ENCODE data around the gene EEF1AKMT2.
"Not testable (repeated sequence)": the region's sequence is repeated elsewhere in the genome, so short reads cannot be mapped to it uniquely, and the experiment has no call there.

Gene EEF1AKMT2

GRCh38 chr10:124791547-124792348 lies at the start of gene EEF1AKMT2:
Gene EEF1AKMT2, minus strand, starts transcription at chr10:124791887. Its CDS starts 54 bp downstream, at chr10:124791833.
- peak; percentile 81 for DNase-seq

DNA sequence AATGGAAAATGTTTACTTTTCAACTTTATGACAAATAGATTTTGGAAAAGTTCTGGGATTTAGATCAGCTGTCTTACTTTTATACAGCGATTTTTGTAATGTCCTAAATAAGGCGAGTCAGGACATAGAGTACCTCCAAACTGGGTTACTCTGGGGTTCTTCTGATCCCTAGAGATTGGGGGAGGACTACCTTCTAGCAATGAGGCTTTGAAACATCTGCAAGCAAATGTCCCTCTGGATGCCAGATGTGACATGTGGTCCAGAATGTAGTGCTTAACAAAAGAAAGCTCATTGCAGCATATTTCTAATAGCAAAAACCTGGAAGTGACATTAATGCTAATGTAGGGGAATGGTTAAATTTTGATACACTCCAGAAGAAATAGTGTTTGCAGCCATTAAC lies 46.0 kb upstream of the EEF1AKMT2 start:
- DNase-seq, result no peak

GRCh38 chr10:124831116-124831515 lies 39.4 kb upstream of the EEF1AKMT2 start:
- DNase-seq, result no peak

GRCh38 chr10:124830445-124830844 lies 38.8 kb upstream of the EEF1AKMT2 start:
- DNase-seq, result no peak

DNA sequence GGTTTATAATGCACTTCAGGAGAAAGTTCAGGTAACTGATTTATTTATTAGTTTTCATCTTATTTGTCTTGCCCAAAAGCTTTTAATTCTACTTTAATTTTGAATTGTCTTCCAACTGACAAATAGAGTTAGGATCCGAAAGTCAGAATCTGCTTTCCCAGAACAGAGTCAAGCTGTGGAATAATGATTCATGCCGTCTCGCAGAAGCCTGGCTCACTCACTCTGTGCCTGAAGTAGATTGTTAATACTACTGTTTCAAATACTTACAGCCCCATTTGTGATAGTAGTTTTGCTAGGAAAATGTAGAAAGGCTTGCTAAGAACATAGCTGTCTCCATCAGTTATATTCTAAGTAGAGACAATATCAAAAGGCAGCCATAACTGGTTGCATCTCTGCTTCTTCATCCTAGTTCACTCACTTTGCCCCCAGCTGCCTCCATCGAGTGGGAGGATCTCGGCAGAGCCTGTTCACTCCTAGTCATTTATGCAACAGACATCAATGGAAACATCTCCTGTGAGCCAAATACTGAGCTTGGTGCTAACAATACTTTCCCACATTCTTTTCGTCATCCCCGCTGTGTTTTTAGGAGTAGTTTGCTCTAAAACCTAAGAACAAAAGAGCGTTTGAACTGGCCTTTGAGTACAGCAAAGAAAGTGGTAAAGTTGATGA lies 37.9 kb upstream of the EEF1AKMT2 start:
- no peak for DNase-seq

- DNase-seq, result no peak
Observed at GRCh38 chr10:124827474-124827873, 35.8 kb upstream of the EEF1AKMT2 start.

DNA sequence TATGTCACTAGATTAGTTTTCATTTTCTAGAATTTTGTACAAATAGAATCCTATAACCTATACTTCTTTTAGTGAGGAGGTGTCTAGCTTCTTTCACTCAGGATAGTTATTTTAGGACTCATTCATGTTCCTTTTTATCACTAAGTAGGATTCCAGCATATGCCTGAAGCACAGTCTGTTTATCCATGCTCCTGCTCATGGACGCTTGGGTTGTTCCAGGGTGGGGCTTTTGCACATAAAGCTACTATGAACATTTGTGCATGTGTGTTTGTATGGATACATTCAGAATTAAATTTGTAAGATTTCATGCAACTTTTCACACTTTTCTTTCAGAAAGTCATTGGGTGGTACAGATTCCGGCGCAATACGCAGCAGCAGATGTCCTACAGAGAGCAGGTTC lies 34.6 kb upstream of the EEF1AKMT2 start:
- no peak for DNase-seq

GRCh38 chr10:124825702-124826101 lies 34.0 kb upstream of the EEF1AKMT2 start:
- DNase-seq, result no peak

DNA sequence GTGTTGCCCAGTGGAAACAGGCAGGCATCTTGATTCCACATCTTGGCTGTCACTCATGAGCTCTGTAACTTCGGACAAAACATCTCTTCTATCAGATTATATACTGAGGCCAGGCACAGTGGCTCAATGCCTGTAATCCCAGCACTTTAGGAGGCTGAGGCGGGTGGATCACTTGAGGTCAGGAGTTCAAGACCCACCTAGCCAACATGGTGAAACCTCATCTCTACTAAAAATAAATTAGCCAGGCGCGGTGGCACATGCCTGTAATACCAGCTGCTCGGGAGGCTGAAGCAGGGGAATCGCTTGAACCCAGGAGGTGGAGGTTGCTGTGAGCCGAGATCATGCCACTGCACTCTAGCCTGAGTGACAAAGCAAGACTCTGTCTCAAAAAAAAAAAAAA lies 33.2 kb upstream of the EEF1AKMT2 start:
- DNase-seq, result not testable (repeated sequence)

DNA sequence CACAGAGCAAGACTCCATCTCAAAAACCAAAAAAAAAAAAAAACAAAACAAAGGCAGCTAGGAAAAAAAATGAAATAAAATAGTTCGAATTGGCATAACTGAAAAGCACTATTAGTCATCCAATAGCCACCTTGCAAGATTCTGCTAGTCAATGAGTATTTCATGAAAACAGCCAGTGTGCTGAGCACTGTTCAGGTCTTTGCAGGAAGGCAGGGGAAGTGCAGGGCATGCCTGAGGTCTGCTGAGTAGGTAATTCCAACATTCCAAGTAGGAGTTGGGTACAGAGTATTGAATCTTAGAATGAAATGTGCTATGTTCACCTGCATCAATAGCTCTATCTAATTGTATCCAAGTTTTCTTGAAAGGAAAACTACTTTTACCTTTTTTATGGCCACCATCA lies 32.8 kb upstream of the EEF1AKMT2 start:
- no peak for DNase-seq

GRCh38 chr10:124821520-124821919 lies 29.8 kb upstream of the EEF1AKMT2 start:
- DNase-seq, result no peak

GRCh38 chr10:124820121-124820520 lies 28.4 kb upstream of the EEF1AKMT2 start:
- DNase-seq, result no peak

- no peak for DNase-seq
Observed at GRCh38 chr10:124802313-124802675, 10.6 kb upstream of the EEF1AKMT2 start.

DNA sequence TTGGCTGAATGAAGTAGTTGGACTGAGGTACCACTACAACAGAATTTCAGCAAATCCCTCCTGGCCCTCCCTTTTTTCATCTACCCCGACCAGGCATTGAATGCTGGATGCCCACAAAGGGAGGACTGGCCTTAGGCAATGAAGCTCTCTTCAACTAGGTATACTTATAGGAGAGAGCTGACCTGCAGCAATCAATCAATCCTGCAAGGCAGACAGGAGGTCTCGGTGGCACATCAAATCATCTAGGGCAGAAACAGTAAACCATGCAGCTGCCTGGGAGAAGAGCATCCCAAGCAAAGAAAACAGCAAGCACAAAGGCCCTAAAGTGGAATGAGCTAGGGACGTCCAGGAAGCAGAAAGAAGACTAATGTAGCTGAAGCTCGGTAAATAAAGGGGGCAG lies 7.5 kb upstream of the EEF1AKMT2 start:
- DNase-seq, result no peak

GRCh38 chr10:124798781-124799180 lies 7.1 kb upstream of the EEF1AKMT2 start:
- no peak for DNase-seq

DNA sequence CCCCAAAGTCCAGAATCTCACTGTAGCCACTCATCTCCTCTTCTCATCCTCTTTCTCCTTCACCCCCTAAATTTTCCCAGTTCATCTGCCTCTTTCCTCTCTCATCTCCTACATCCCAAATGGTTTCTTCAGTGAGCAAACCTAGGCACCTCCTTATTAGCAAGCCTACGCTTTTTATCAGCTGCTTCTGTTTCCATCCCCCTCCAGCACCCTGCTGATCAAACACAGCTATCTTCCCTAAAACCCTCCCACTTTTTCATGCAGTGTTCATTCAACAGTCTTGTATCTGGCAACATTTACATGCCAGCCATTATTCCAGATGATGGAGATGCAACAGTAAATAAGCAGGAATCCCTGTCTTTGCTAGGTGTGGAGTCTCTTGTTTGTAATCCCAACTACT lies 6.7 kb upstream of the EEF1AKMT2 start:
- DNase-seq, result no peak

GRCh38 chr10:124792998-124793352 lies 1.3 kb upstream of the EEF1AKMT2 start:
- no peak for DNase-seq

DNA sequence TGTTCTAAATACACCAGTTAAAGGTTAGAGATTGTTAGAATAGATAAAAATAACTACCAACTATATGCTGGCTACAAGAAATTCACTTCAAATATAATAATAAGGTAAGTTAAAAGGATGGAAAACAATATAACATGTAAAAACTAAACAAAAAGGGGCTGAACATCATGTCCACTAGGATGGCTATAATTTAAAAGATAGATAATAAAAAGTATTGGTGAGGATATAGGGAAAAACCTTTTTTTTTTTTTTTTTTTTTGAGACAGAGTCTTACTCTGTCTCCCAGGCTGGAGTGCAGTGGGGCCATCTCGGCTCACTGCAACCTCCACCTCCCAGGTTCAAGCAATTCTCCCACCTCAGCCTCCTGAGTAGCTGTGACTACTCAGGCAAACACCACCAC lies 8.8 kb downstream of the EEF1AKMT2 start:
- not testable (repeated sequence) for DNase-seq

GRCh38 chr10:124768791-124769190 lies 22.9 kb downstream of the EEF1AKMT2 start:
- no peak for DNase-seq

DNA sequence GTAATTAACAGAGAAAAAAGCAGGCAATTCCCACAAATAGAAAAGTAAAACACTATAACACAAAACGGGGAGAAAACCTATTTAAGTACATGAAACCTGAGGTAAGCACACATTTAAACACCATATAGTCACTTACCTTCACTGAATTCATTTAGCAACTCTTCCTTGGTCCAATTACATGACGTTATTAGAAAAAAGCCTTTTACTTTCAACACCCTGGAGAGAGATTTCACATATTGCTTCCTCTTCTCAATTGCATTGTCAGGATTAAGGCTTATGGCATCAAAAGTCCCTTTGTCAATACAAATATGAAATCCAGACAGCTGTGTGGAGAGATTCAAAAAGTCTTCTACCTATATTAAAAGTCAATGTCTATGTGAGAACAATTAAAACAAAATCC lies 26.4 kb downstream of the EEF1AKMT2 start:
- no peak for DNase-seq

GRCh38 chr10:124763267-124763666 lies 28.4 kb downstream of the EEF1AKMT2 start:
- DNase-seq, result no peak

DNA sequence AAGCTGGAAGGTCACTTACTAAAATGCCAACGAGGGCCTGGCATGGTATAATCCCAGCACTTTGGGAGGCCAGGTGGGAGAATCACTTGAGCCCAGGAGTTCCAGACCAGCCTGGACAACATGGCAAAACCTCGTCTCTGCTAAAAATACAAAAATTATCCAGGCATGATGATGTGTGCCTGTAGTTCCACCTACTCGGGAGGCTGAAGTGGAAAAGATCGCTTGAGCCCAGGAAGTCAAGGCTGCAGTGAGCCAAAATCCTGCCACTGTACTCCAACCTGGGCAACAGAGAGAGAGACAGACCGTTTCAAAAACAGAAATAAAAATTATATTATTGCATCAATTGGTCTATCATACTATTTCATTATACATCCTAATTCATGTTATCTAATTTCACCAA lies 29.4 kb downstream of the EEF1AKMT2 start:
- DNase-seq, result no peak

DNA sequence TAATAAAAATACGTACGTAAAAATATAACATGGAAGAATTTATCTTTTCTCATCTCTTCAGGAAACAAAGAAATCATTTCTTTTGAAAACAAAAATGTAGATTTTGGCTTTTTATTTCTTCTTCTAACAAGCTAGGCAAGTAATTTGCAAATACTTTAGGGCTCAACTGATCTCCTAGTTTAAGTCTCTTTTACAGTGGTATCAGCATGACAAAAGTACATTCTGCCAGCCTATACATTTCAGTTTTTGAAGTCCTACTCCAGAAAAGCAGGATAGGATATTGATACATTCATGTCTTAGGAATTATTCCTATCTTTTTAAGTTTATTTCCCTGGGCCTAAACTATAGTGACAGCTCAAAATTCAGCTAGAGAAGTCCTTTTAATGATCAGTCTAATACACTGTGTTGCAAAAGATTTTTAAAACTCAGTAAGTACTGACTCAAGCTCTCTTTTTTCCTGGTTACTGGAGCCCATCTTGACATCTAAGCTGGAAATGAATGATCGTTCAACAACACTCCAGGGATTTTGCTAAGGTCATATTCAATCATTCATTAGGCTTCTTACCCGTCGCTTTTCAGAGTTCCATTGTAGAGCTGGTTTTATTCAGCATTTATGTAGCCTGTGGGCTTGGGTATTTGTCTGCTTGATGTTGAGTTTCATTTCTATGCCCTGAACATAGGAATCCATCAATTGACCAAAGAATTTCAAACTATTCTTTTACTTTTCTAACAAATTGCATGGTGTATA lies 35.4 kb downstream of the EEF1AKMT2 start:
- no peak for DNase-seq

DNA sequence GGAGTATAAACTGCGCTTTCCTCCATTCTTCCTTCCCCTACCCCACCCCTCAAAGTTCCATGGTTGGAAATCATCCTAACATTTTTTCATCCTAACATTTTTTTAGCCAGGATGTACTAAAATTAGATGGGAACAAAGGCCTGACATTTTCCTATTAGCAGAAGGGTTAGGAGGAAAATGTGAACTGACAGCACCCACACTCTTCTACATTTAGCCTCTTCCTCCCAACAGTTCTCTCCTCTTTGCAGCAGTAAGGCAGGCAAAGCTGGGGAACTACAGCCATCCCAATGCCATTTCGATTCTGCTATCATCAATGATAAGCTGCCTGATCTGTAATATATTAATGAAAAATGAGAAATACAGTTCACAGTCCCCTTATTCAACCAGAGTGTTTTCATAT lies 36.1 kb downstream of the EEF1AKMT2 start:
- no peak for DNase-seq
